ENCODE data around the gene NET1. TPM values are rescaled to one million over a fixed set of nuclear protein-coding genes. Genes with fewer than 3 reads are reported as not detected.
A peak's percentile ranks its signal among the peaks of the same experiment; 100 is the strongest.

Gene NET1
- polyA plus RNA-seq, 1 of the 3 experiments (the other 2 are of a cell fraction): 4.7 TPM

GRCh38 chr10:5477948-5478693 lies 65.8 kb downstream of the NET1 start (continued):
- TF ChIP-seq TEAD4 (IDR thresholded peaks at IDR 0.05; ENCODE audit: borderline replicate concordance, insufficient read depth): no peak

DNA sequence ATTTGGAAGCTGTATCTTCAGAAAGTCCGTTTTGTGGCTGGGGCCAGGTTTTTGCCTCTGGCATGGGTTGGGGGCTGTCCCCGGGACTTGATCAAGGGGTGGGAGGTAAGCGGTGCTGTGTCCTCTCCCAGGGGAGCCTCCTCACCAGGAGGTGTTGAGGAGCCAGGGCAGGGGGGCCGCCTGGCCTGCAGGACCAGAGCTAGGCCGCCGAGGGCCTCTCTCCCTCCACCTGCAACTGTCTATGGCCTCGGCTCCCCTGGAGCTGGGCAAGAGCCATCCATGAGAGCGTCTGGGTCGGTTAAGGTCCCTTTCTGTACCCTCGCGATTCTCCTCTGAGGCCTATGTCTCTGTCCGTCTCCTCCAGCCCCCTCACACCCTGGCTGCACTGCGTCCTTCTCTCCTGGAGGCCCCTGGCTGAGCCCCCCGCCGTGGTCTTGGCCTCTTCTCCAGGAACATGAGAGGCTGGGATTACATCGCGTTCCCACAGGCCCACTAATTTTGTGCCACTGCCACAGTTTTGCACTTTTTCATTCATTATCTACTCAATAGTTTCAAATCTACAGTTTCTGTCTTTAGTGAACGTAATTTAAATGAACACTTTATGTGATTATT lies 66.4 kb downstream of the NET1 start:
- 87% methylated on average over 14 of the region's 18 CpGs for WGBS (ENCODE audit: low lambda C conversion rate)

More for the DNA sequence above, 66.4 kb downstream of the NET1 start:
- Histone ChIP-seq H3K79me2 (ENCODE audit: insufficient read depth) (no peaks in the 10 kb centered on the region), H3K36me3 (replicated peaks in 1 of 2; ENCODE audit: control insufficient read depth in 1 of 2, insufficient read depth in 2 of 2, low read length in 1 of 2) (no peaks in the 10 kb centered on the region), H3K4me3 (ENCODE audit: low read depth in 2 of 2, low read length in 1 of 2) (no peak overlapping the region), H4K20me1 (ENCODE audit: insufficient read depth) (no peaks in the 10 kb centered on the region), H3F3A (replicated peaks; ENCODE audit: insufficient read depth) (no peaks in the 10 kb centered on the region), H3K27me3 (ENCODE audit: insufficient read depth) (no peaks in the 10 kb centered on the region), H3K4me1 (ENCODE audit: control insufficient read depth in 1 of 2, insufficient read depth in 2 of 2, low read depth in 1 of 2, low read length in 1 of 2) (no peaks in the 10 kb centered on the region), H3K9ac (no peak overlapping the region), H3K4me2 (no peak overlapping the region), H2AFZ (ENCODE audit: low read depth) (no peak overlapping the region), H3K9me2 (no peaks in the 10 kb centered on the region), H3K27ac (ENCODE audit: low read depth in 2 of 2, low read length in 1 of 2) (no peak overlapping the region), H3K9me3 (no peaks in the 10 kb centered on the region)
- ChIA-PET CTCF (interaction anchor here (1.7 kb wide), 1 partner anchor 144 kb away, joined by 4 read pairs; no protein-coding TSS in a partner anchor), POLR2A (no interaction called here)
- no peak for TF ChIP-seq TCF12 (IDR thresholded peaks at IDR 0.05)
- TF ChIP-seq GABPA (IDR thresholded peaks at IDR 0.05; ENCODE audit: low read depth): no peak
- TF ChIP-seq FOXM1 (IDR thresholded peaks at IDR 0.05; ENCODE audit: low read depth): no peak
- TF ChIP-seq YY1 (IDR thresholded peaks at IDR 0.05; ENCODE audit: low read depth): no peak
- TF ChIP-seq FOXJ3 (CRISPR knock-in tag; IDR thresholded peaks at IDR 0.05): no peak
- TF ChIP-seq EZH2phosphoT487 (IDR thresholded peaks at IDR 0.05; ENCODE audit: borderline replicate concordance, low read depth): no peak
- TF ChIP-seq, protein P1, sequence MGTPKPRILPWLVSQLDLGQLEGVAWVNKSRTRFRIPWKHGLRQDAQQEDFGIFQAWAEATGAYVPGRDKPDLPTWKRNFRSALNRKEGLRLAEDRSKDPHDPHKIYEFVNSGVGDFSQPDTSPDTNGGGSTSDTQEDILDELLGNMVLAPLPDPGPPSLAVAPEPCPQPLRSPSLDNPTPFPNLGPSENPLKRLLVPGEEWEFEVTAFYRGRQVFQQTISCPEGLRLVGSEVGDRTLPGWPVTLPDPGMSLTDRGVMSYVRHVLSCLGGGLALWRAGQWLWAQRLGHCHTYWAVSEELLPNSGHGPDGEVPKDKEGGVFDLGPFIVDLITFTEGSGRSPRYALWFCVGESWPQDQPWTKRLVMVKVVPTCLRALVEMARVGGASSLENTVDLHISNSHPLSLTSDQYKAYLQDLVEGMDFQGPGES (IDR thresholded peaks at IDR 0.05; ENCODE audit: low read depth, low read length): no peak
- no peak for TF ChIP-seq JUND (IDR thresholded peaks at IDR 0.05)
- no peak for TF ChIP-seq RAD21 (IDR thresholded peaks at IDR 0.05; ENCODE audit: low read length)
- no peak for TF ChIP-seq RCOR1 (IDR thresholded peaks at IDR 0.05; ENCODE audit: low read length)
- no peak for TF ChIP-seq ELF1 (IDR thresholded peaks at IDR 0.05)
- no peak for TF ChIP-seq NRF1 (IDR thresholded peaks at IDR 0.05; ENCODE audit: low read depth, low read length)
- no peak for TF ChIP-seq TAF1 (IDR thresholded peaks at IDR 0.05; ENCODE audit: borderline replicate concordance, low read depth, low read length)
- TF ChIP-seq REST (IDR thresholded peaks at IDR 0.05; ENCODE audit: low read depth, low read length): no peak
- TF ChIP-seq POLR2AphosphoS5 (IDR thresholded peaks at IDR 0.05; ENCODE audit: low read depth, low read length): no peak
- TF ChIP-seq RFX5 (IDR thresholded peaks at IDR 0.05; ENCODE audit: low read length): no peak
- TF ChIP-seq, protein P2, sequence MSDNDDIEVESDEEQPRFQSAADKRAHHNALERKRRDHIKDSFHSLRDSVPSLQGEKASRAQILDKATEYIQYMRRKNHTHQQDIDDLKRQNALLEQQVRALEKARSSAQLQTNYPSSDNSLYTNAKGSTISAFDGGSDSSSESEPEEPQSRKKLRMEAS (IDR thresholded peaks at IDR 0.05; ENCODE audit: low read depth): no peak
- TF ChIP-seq MXI1 (IDR thresholded peaks at IDR 0.05; ENCODE audit: low read depth, low read length): no peak
- TF ChIP-seq RXRA (IDR thresholded peaks at IDR 0.05; ENCODE audit: borderline replicate concordance, low read depth): no peak
- DNase-seq: peak; percentile 22
